Fibroblast of skin of scalp (primary cell): ENCODE results near the gene ST6GALNAC3. TPM values are rescaled to one million over a fixed set of nuclear protein-coding genes. Genes with fewer than 3 reads are reported as not detected.
A peak's percentile ranks its signal among the peaks of the same experiment; 100 is the strongest.
"Not testable (repeated sequence)": the region's sequence is repeated elsewhere in the genome, so short reads cannot be mapped to it uniquely, and the experiment has no call there.

Experiments
- DNase-seq: peaks from one replicate; pipeline ENCODE4 v3.0.0-alpha.2; 2013
- polyA plus RNA-seq, 2 experiments: library from polyadenylated mRNA; unstranded; fragments of 120-200 nt; gene quantifications; one replicate each; pipeline ENCODE4 v1.2.1, GENCODE V29; 2013; ENCODE audit not compliant: insufficient read length in 2 of 2

ST6GALNAC3 gene
- 2.5 TPM for polyA plus RNA-seq (2013, experiment 1 of 2; ENCODE audit: insufficient read length)
- 4.1 TPM for polyA plus RNA-seq (2013, experiment 2 of 2; ENCODE audit: insufficient read length)

- peak; percentile 73 for DNase-seq
These were observed at the start of gene ST6GALNAC3 for GRCh38 chr1:76074321-76075187. Gene ST6GALNAC3, plus strand, starts transcription at chr1:76074746.

- DNase-seq, result no peak
These were observed 47.2 kb upstream of the ST6GALNAC3 start for GRCh38 chr1:76027341-76027740.

- DNase-seq, result no peak
These were observed 45.2 kb upstream of the ST6GALNAC3 start for GRCh38 chr1:76029331-76029730.

GRCh38 chr1:76031496-76031895 is 43.0 kb upstream of the ST6GALNAC3 start:
- DNase-seq, result no peak

GRCh38 chr1:76033800-76034475 is 40.6 kb upstream of the ST6GALNAC3 start:
- DNase-seq, result no peak

- DNase-seq, result peak; percentile 14
These were observed 39.5 kb upstream of the ST6GALNAC3 start for GRCh38 chr1:76035053-76035452.

GRCh38 chr1:76037324-76037723 is 37.2 kb upstream of the ST6GALNAC3 start:
- DNase-seq, result no peak

- DNase-seq, result peak; percentile 45
These were observed 36.1 kb upstream of the ST6GALNAC3 start for GRCh38 chr1:76038287-76039004.

GRCh38 chr1:76046149-76046548 is 28.4 kb upstream of the ST6GALNAC3 start:
- DNase-seq, result no peak

- no peak for DNase-seq
These were observed 26.3 kb upstream of the ST6GALNAC3 start for GRCh38 chr1:76048219-76048618.

- DNase-seq, result no peak
These were observed 25.6 kb upstream of the ST6GALNAC3 start for GRCh38 chr1:76048926-76049325.

- no peak for DNase-seq
These were observed 25.0 kb upstream of the ST6GALNAC3 start for GRCh38 chr1:76049498-76049897.

GRCh38 chr1:76050073-76050472 is 24.5 kb upstream of the ST6GALNAC3 start:
- not testable (repeated sequence) for DNase-seq

- no peak for DNase-seq
These were observed 21.5 kb upstream of the ST6GALNAC3 start for GRCh38 chr1:76053021-76053420.

- DNase-seq, result no peak
These were observed 20.2 kb upstream of the ST6GALNAC3 start for GRCh38 chr1:76054359-76054758.

GRCh38 chr1:76055987-76056386 is 18.6 kb upstream of the ST6GALNAC3 start:
- no peak for DNase-seq

GRCh38 chr1:76059451-76059850 is 15.1 kb upstream of the ST6GALNAC3 start:
- no peak for DNase-seq

- no peak for DNase-seq
These were observed 9.3 kb upstream of the ST6GALNAC3 start for GRCh38 chr1:76065270-76065669.

GRCh38 chr1:76066394-76066793 is 8.2 kb upstream of the ST6GALNAC3 start:
- peak; percentile 12 for DNase-seq

- peak; percentile 55 for DNase-seq
These were observed 6.0 kb upstream of the ST6GALNAC3 start for GRCh38 chr1:76068542-76068941.

- DNase-seq, result no peak
These were observed 5.5 kb upstream of the ST6GALNAC3 start for GRCh38 chr1:76068953-76069561.

- DNase-seq, result peak; percentile 66
These were observed 4.0 kb upstream of the ST6GALNAC3 start for GRCh38 chr1:76070538-76070937.

GRCh38 chr1:76073481-76073880 is 1.1 kb upstream of the ST6GALNAC3 start:
- peak; percentile 95 for DNase-seq
